Fibroblast of peridontal ligament (primary cell): ENCODE results near the gene RPUSD1.

Experiments
- DNase-seq: peaks from one replicate; pipeline ENCODE4 v3.0.0-alpha.2; 2010; ENCODE audit errors: extremely low read depth

The RPUSD1 gene

GRCh38 chr16:819336-820043 is 31.3 kb upstream of the RPUSD1 start:
- DNase-seq, result no peak

- DNase-seq, result no peak
These were observed 30.4 kb upstream of the RPUSD1 start for GRCh38 chr16:818592-818991.

- no peak for DNase-seq
These were observed 30.0 kb upstream of the RPUSD1 start for GRCh38 chr16:818132-818531.

- DNase-seq, result no peak
These were observed 29.1 kb upstream of the RPUSD1 start for GRCh38 chr16:817001-817906.

- no peak for DNase-seq
These were observed 27.7 kb upstream of the RPUSD1 start for GRCh38 chr16:815861-816260.

- peak; percentile 23 for DNase-seq
These were observed 26.8 kb upstream of the RPUSD1 start for GRCh38 chr16:814974-815373.

- no peak for DNase-seq
These were observed 25.8 kb upstream of the RPUSD1 start for GRCh38 chr16:813916-814412.

- DNase-seq, result peak; percentile 17
These were observed 25.2 kb upstream of the RPUSD1 start for GRCh38 chr16:813204-813915.

GRCh38 chr16:808085-808386 is 19.9 kb upstream of the RPUSD1 start:
- no peak for DNase-seq

- DNase-seq, result peak; percentile 84
These were observed 19.3 kb upstream of the RPUSD1 start for GRCh38 chr16:807347-808084.

GRCh38 chr16:805474-805873 is 17.3 kb upstream of the RPUSD1 start:
- DNase-seq, result no peak

GRCh38 chr16:804193-805048 is 16.2 kb upstream of the RPUSD1 start:
- no peak for DNase-seq

- no peak for DNase-seq
These were observed 15.5 kb upstream of the RPUSD1 start for GRCh38 chr16:803754-804080.

- no peak for DNase-seq
These were observed 15.0 kb upstream of the RPUSD1 start for GRCh38 chr16:802914-803753.

- no peak for DNase-seq
These were observed 14.3 kb upstream of the RPUSD1 start for GRCh38 chr16:802461-802860.

- DNase-seq, result no peak
These were observed 13.6 kb upstream of the RPUSD1 start for GRCh38 chr16:801584-802363.

- no peak for DNase-seq
These were observed 12.8 kb upstream of the RPUSD1 start for GRCh38 chr16:800834-801511.

- DNase-seq, result no peak
These were observed 12.0 kb upstream of the RPUSD1 start, which contains the start of gene GNG13 for GRCh38 chr16:799948-800833. Gene GNG13 (minus strand): TSS chr16:800734. CDS start chr16:799077, 1,657 bp downstream.
